Neural crest cell (in vitro differentiated cells): ENCODE data around the gene NEK6. TPM values are rescaled to one million over a fixed set of nuclear protein-coding genes. Genes with fewer than 3 reads are reported as not detected.

ENCODE experiments used
- DNase-seq: peaks from one replicate; pipeline ENCODE4 v3.0.0; 2021; ENCODE audit warnings: low read depth, mixed read lengths, low spot score
- H3K27ac Mint-ChIP-seq: one replicate; pipeline ENCODE4 v1.8.0; 2021; ENCODE audit warnings: mild to moderate bottlenecking, mixed read lengths; ENCODE audit not compliant: unreplicated experiment
- H3K27me3 Mint-ChIP-seq: 2 replicates; pipeline ENCODE4 v1.8.0; 2021; ENCODE audit warnings: low read depth, mild to moderate bottlenecking, mixed read lengths
- H3K36me3 Mint-ChIP-seq: 2 replicates; pipeline ENCODE4 v1.8.0; 2021; ENCODE audit warnings: low read depth, mild to moderate bottlenecking, mixed read lengths
- H3K4me1 Mint-ChIP-seq: 2 replicates; pipeline ENCODE4 v1.8.0; 2021; ENCODE audit warnings: mixed read lengths
- H3K4me3 Mint-ChIP-seq: one replicate; pipeline ENCODE4 v1.8.0; 2021; ENCODE audit warnings: mild to moderate bottlenecking, mixed read lengths
- H3K9me3 Mint-ChIP-seq: 2 replicates; pipeline ENCODE4 v1.8.0; 2021; ENCODE audit warnings: mixed read lengths
- total RNA-seq: library from RNA; stranded (reverse); gene quantifications from 2 replicates; pipeline ENCODE4 v1.2.1, GENCODE V29; 2021
- TF ChIP-seq, protein P1 (sequence below): fragments of 200-600 bp; sonication (generic); conservative IDR thresholded peaks from 2 replicates; pipeline ENCODE4 v1.5.0; 2021; ENCODE audit warnings: antibody characterized with exemption, mild to moderate bottlenecking

Gene NEK6
- total RNA-seq, 1 donor from 2014 or later: 31.9 TPM

- TF ChIP-seq, protein P1, sequence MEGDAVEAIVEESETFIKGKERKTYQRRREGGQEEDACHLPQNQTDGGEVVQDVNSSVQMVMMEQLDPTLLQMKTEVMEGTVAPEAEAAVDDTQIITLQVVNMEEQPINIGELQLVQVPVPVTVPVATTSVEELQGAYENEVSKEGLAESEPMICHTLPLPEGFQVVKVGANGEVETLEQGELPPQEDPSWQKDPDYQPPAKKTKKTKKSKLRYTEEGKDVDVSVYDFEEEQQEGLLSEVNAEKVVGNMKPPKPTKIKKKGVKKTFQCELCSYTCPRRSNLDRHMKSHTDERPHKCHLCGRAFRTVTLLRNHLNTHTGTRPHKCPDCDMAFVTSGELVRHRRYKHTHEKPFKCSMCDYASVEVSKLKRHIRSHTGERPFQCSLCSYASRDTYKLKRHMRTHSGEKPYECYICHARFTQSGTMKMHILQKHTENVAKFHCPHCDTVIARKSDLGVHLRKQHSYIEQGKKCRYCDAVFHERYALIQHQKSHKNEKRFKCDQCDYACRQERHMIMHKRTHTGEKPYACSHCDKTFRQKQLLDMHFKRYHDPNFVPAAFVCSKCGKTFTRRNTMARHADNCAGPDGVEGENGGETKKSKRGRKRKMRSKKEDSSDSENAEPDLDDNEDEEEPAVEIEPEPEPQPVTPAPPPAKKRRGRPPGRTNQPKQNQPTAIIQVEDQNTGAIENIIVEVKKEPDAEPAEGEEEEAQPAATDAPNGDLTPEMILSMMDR: no peak
- Mint-ChIP-seq H3K4me1 (peaks cover 28% of the 10 kb centered on the region), H3K36me3 (no peaks in the 10 kb centered on the region), H3K4me3 (no peak overlapping the region), H3K27ac (no peak overlapping the region), H3K27me3 (no peaks in the 10 kb centered on the region), H3K9me3 (no peaks in the 10 kb centered on the region)
- DNase-seq: no peak
These were observed 35.2 kb downstream of the NEK6 start for GRCh38 chr9:124292696-124293593.

GRCh38 chr9:124293718-124294506 lies 36.2 kb downstream of the NEK6 start:
- Mint-ChIP-seq H3K27me3 (no peaks in the 10 kb centered on the region), H3K4me1 (peaks cover 28% of the 10 kb centered on the region), H3K36me3 (no peaks in the 10 kb centered on the region), H3K27ac (no peak overlapping the region), H3K9me3 (no peaks in the 10 kb centered on the region), H3K4me3 (no peak overlapping the region)
- DNase-seq: no peak
- TF ChIP-seq, protein P1: no peak

DNA sequence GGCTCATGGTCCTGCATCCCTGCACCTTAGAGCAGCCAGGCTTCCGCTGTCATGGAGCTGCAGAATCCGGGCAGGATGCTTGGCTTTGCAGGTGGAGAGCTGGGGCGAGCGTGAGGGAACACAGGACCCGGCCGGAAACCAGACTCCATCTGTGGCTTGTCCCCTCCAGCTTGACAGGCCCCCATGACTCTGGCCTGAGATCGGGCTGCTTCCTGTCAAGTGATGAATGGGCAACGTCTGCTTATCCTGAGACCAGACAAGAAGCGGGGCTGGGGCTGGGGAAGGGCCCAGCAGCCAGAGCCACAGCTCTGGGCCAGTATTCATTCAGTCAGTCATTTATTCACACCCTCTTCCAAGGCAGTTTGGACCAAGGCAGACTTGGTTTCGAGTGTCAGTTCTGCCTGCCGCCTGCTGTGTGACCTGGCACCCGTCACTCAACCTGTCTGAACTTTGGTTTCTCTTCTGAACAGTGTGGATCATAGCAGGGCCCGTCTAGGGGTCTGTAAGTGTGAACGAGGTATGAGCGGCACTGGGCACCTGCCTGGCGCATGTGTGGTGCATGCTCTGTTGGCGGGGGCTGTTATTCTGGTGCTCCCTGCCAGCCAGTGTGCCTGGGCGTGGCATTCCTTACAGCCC lies 37.5 kb downstream of the NEK6 start:
- Mint-ChIP-seq H3K27ac (peak overlapping the region; percentile 50), H3K4me3 (no peak overlapping the region), H3K27me3 (no peaks in the 10 kb centered on the region), H3K36me3 (no peaks in the 10 kb centered on the region), H3K4me1 (peaks cover 31% of the 10 kb centered on the region), H3K9me3 (no peaks in the 10 kb centered on the region)
- TF ChIP-seq, protein P1: no peak
- no peak for DNase-seq

- TF ChIP-seq, protein P1: no peak
- Mint-ChIP-seq H3K4me1 (peaks cover 27% of the 10 kb centered on the region), H3K36me3 (no peaks in the 10 kb centered on the region), H3K27me3 (no peaks in the 10 kb centered on the region), H3K9me3 (no peaks in the 10 kb centered on the region), H3K27ac (no peak overlapping the region), H3K4me3 (no peak overlapping the region)
- DNase-seq: no peak
These were observed 38.3 kb downstream of the NEK6 start for GRCh38 chr9:124296094-124296493.

DNA sequence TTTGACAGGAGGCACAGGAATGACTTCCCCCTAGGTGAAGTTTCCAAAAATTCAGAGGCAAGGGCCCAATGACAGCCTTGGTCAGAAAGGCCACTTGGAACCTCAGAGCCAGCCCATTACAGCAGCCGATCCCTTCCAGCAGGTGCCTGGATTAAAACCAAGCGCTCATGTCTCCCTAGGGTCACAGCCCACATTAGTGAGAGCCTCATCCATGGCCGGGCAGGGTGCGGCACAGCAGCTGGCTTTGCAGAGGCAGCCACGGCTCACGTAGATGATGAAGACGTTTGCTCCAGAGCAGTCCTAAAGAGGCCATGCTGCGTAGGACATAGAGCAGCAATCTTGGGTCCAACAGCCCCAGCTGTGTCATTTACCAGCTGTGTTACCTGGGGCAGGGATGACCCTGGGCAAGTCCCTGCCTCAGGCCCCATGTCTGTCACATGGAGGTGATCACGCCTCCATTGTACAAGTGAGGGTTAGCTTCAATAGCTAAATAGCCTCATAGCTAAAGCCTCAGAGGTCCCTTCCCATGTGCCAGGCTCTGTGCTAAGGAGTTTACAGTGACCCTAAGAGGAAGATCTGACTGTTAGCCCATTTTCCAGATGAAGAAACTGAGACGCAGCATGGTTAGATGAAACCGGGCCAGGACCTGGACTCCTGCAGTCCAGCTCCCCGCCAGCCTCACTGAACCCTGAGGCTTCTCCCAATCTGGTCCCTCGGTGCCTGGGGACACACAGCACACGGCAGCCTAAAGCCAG lies 39.2 kb downstream of the NEK6 start:
- Mint-ChIP-seq H3K36me3 (no peaks in the 10 kb centered on the region), H3K4me1 (peaks cover 21% of the 10 kb centered on the region), H3K4me3 (no peak overlapping the region), H3K27ac (peak overlapping the region; percentile 75), H3K9me3 (no peaks in the 10 kb centered on the region), H3K27me3 (no peaks in the 10 kb centered on the region)
- DNase-seq: no peak
- TF ChIP-seq, protein P1: no peak
